GM12878 (cell line): Measurements from ENCODE around the gene RGCC. TPM values are rescaled to one million over a fixed set of nuclear protein-coding genes. Genes with fewer than 3 reads are reported as not detected.

Experiments used
- CREB1 ChIP-seq: IDR thresholded peaks from 2 replicates; pipeline ENCODE4 v1.6.1; 2012; ENCODE audit warnings: low read depth, mild to moderate bottlenecking, inconsistent platforms
- CTCF ChIP-seq, 3 experiments: IDR thresholded peaks in 2 of 3; conservative IDR thresholded peaks in 1 of 3; 2 replicates each; pipeline ENCODE4 v1.5.1; 2011; ENCODE audit warnings: low read depth in 3 of 3, low read length in 3 of 3, mild to moderate bottlenecking in 3 of 3, control low read depth in 2 of 3, moderate library complexity in 2 of 3, inconsistent platforms in 1 of 3, mixed read lengths in 1 of 3; ENCODE audit not compliant: control insufficient read depth in 2 of 3, insufficient read depth in 1 of 3; ENCODE audit errors: extremely low read depth in 1 of 3
- EZH2 ChIP-seq: IDR thresholded peaks from 2 replicates; pipeline ENCODE4 v1.6.1; 2012; ENCODE audit warnings: low read depth, mild to moderate bottlenecking, control low read depth, inconsistent platforms, low read length, borderline replicate concordance; ENCODE audit not compliant: control insufficient read depth
- HDGF ChIP-seq: fragments of 450-650 bp; IDR thresholded peaks from 2 replicates; pipeline ENCODE4 v1.6.1; 2016; ENCODE audit warnings: antibody characterized with exemption
- IRF4 ChIP-seq: IDR thresholded peaks from 2 replicates; pipeline ENCODE4 v1.6.1; 2011; ENCODE audit warnings: low read depth, low read length
- MYB ChIP-seq: fragments of 150-350 bp; IDR thresholded peaks from 2 replicates; pipeline ENCODE4 v1.6.1; 2014; ENCODE audit warnings: mild to moderate bottlenecking, low read depth, low read length, borderline replicate concordance
- POLR2AphosphoS2 ChIP-seq: IDR thresholded peaks from 2 replicates; pipeline ENCODE4 v1.6.1; 2011; ENCODE audit warnings: low read depth, mild to moderate bottlenecking, low read length, improper control_type of control experiment, moderate library complexity
- RAD21 ChIP-seq: IDR thresholded peaks from 2 replicates; pipeline ENCODE4 v1.6.1; 2011; ENCODE audit warnings: mild to moderate bottlenecking, low read depth, low read length, moderate library complexity; ENCODE audit not compliant: insufficient read depth
- SIX5 ChIP-seq: IDR thresholded peaks from 2 replicates; pipeline ENCODE4 v1.6.1; 2011; ENCODE audit warnings: mild to moderate bottlenecking, low read depth, low read length, moderate library complexity; ENCODE audit not compliant: severe bottlenecking
- SMAD5 ChIP-seq: IDR thresholded peaks from 2 replicates; pipeline ENCODE4 v1.6.1; 2016; ENCODE audit warnings: antibody characterized with exemption, low read depth
- SREBF1 ChIP-seq: IDR thresholded peaks from 2 replicates; pipeline ENCODE4 v1.6.1; 2012; ENCODE audit warnings: mild to moderate bottlenecking, low read length
- TAF1 ChIP-seq: IDR thresholded peaks from 2 replicates; pipeline ENCODE4 v1.6.1; 2011; ENCODE audit warnings: mild to moderate bottlenecking, low read depth, low read length, borderline replicate concordance
- TBL1XR1 ChIP-seq: IDR thresholded peaks from 2 replicates; pipeline ENCODE4 v1.6.1; 2012; ENCODE audit warnings: low read depth, low read length, improper control_type of control experiment
- TCF3 ChIP-seq: IDR thresholded peaks from 2 replicates; pipeline ENCODE4 v1.6.1; 2012; ENCODE audit warnings: low read depth, mild to moderate bottlenecking, low read length, borderline replicate concordance; ENCODE audit not compliant: insufficient read depth
- ZNF622 ChIP-seq: fragments of 450-650 bp; IDR thresholded peaks from 2 replicates; pipeline ENCODE4 v1.6.1; 2017; ENCODE audit warnings: mild to moderate bottlenecking, inconsistent platforms
- ZZZ3 ChIP-seq: IDR thresholded peaks from 2 replicates; pipeline ENCODE4 v1.6.1; 2011; ENCODE audit warnings: low read depth; ENCODE audit not compliant: control insufficient read depth, insufficient read length
- polyA plus RNA-seq, 11 experiments: library from polyadenylated mRNA; depleted of rRNA in 4 of 11; unstranded in 6 of 11; stranded (reverse) in 5 of 11; fragments of >200 nt; fragmentation: Nextera tagmentation in 4 of 11; fragmentation: Illumina TruSeq in 1 of 11; extraction: Ambion mirVana in 4 of 11; extraction: Trizol in 1 of 11; gene quantifications; 1 replicate in 1 of 11; 2 replicates in 10 of 11; pipeline versions ENCODE4 v1.2.1 to v1.2.3, GENCODE V29; 2011 to 2016; ENCODE audit warnings: inconsistent platforms in 2 of 11, missing spikeins in 2 of 11, low read depth in 1 of 11
- total RNA-seq, 4 experiments: library from RNA; depleted of rRNA in 3 of 4; stranded (reverse); fragments of >200 nt in 3 of 4; fragmentation: Illumina TruSeq in 1 of 4; extraction: Trizol in 1 of 4; gene quantifications; 2 replicates each; pipeline versions ENCODE4 v1.2.1 to v1.2.3, GENCODE V29; 2013 to 2021

RGCC gene
- total and polyA plus RNA-seq, 10 of the 15 experiments (the other 5 are each of a cell fraction or from before 2014, with no cell fraction given), result 0.41 to 19.4 (median 9.9) TPM

- TF ChIP-seq CTCF (IDR thresholded peaks at IDR 0.05 in 2 of 3, conservative IDR thresholded peaks at IDR 0.05 in 1 of 3; ENCODE audit: control insufficient read depth in 2 of 3, extremely low read depth in 1 of 3, insufficient read depth in 1 of 3, low read depth in 3 of 3, low read length in 3 of 3), result peak; percentile 4 to 33 (median 32); a peak in 3 of 6 replicates
- TF ChIP-seq SREBF1, result no peak
- no peak for TF ChIP-seq IRF4
- TF ChIP-seq SIX5, result no peak
- no peak for TF ChIP-seq ZNF622
- no peak for TF ChIP-seq TAF1
- TF ChIP-seq POLR2AphosphoS2, result no peak
- TF ChIP-seq RAD21, result peak; percentile 74
- no peak for TF ChIP-seq TBL1XR1
- no peak for TF ChIP-seq HDGF
- no peak for TF ChIP-seq TCF3
- TF ChIP-seq EZH2, result no peak
- TF ChIP-seq CREB1, result no peak
- no peak for TF ChIP-seq SMAD5
- TF ChIP-seq MYB, result no peak
- no peak for TF ChIP-seq ZZZ3
Observed at GRCh38 chr13:41411522-41411921, 45.8 kb upstream of the RGCC start (continued).
